ENCODE data around the gene ASB11.

Gene ASB11

GRCh38 chrX:15301924-15302323, 13.5 kb downstream of the ASB11 start:
- no peak for DNase-seq (ENCODE audit: low spot score)
- H3K27ac ChIP-seq (replicated peaks; ENCODE audit: low read length): no peak overlapping the region
- H2BK5ac ChIP-seq (ENCODE audit: low read length): no peak overlapping the region
- no peak overlapping the region for H2AK5ac ChIP-seq (ENCODE audit: low read depth, low read length)
- no peak overlapping the region for H3K9ac ChIP-seq (ENCODE audit: low read depth, low read length, poor library complexity)
- H2BK120ac ChIP-seq (ENCODE audit: low read depth, low read length): no peak overlapping the region
- no peak overlapping the region for H2BK15ac ChIP-seq (ENCODE audit: low read length)
- H3K18ac ChIP-seq (ENCODE audit: low read length): no peak overlapping the region
- H3K27me3 ChIP-seq (ENCODE audit: control insufficient read depth in 3 of 3, insufficient read depth in 3 of 3, low read depth in 1 of 3, low read length in 3 of 3): peaks cover 0 to 29% (median 0%) of the 10 kb centered on the region in 3 experiments
- H3K9me3 ChIP-seq (replicated peaks in 1 of 2; ENCODE audit: control insufficient read depth in 2 of 2, insufficient read depth in 1 of 2, low read depth in 1 of 2, low read length in 2 of 2): no peaks in the 10 kb centered on the region
- H3K36me3 ChIP-seq (replicated peaks in 1 of 2; ENCODE audit: control insufficient read depth in 2 of 2, insufficient read depth in 2 of 2, low read length in 2 of 2): no peaks in the 10 kb centered on the region
- H3K4me2 ChIP-seq (ENCODE audit: insufficient read depth, low read length, poor library complexity, severe bottlenecking): no peak overlapping the region
- no peak overlapping the region for H4K91ac ChIP-seq (ENCODE audit: low read depth, low read length, poor library complexity)
- H3K4ac ChIP-seq (ENCODE audit: low read length): no peak overlapping the region
- no peaks in the 10 kb centered on the region for H3K79me1 ChIP-seq (ENCODE audit: low read depth, low read length)
- H3K4me1 ChIP-seq (ENCODE audit: control insufficient read depth in 2 of 2, insufficient read depth in 1 of 2, low read depth in 1 of 2, low read length in 2 of 2): no peaks in the 10 kb centered on the region
- WGBS, 2 donors (ENCODE audit: extremely low coverage in 2 of 2, insufficient read length in 2 of 2, insufficient replicate concordance in 1 of 2): no CpG with 5 or more reads among the region's 4 CpGs
- peak overlapping the region; percentile 5 for H2AFZ ChIP-seq (ENCODE audit: low read length)
- H3K4me3 ChIP-seq (ENCODE audit: low read length in 2 of 2): no peak overlapping the region
- H3K14ac ChIP-seq (ENCODE audit: low read length): no peak overlapping the region
- no peak overlapping the region for H2BK12ac ChIP-seq (ENCODE audit: low read length)
- no peak overlapping the region for H3K23ac ChIP-seq (ENCODE audit: low read depth, low read length, poor library complexity)
- H4K8ac ChIP-seq (ENCODE audit: low read depth, low read length): no peak overlapping the region

- Histone ChIP-seq H3K18ac (ENCODE audit: low read length) (no peak overlapping the region), H3K14ac (ENCODE audit: low read length) (no peak overlapping the region), H2BK120ac (ENCODE audit: low read depth, low read length) (no peak overlapping the region), H3K27me3 (ENCODE audit: control insufficient read depth in 3 of 3, insufficient read depth in 3 of 3, low read depth in 1 of 3, low read length in 3 of 3) (peaks cover 0 to 24% (median 0%) of the 10 kb centered on the region in 3 experiments), H2AFZ (ENCODE audit: low read length) (no peak overlapping the region), H3K4me2 (ENCODE audit: insufficient read depth, low read length, poor library complexity, severe bottlenecking) (no peak overlapping the region), H3K4ac (ENCODE audit: low read length) (no peak overlapping the region), H3K9me3 (replicated peaks in 1 of 2; ENCODE audit: control insufficient read depth in 2 of 2, insufficient read depth in 1 of 2, low read depth in 1 of 2, low read length in 2 of 2) (no peaks in the 10 kb centered on the region), H2BK15ac (ENCODE audit: low read length) (no peak overlapping the region), H3K4me3 (ENCODE audit: low read length in 2 of 2) (no peak overlapping the region), H3K79me1 (ENCODE audit: low read depth, low read length) (no peaks in the 10 kb centered on the region), H3K9ac (ENCODE audit: low read depth, low read length, poor library complexity) (no peak overlapping the region), H3K23ac (ENCODE audit: low read depth, low read length, poor library complexity) (no peak overlapping the region), H4K8ac (ENCODE audit: low read depth, low read length) (no peak overlapping the region), H3K4me1 (ENCODE audit: control insufficient read depth in 2 of 2, insufficient read depth in 1 of 2, low read depth in 1 of 2, low read length in 2 of 2) (no peaks in the 10 kb centered on the region), H3K27ac (replicated peaks; ENCODE audit: low read length) (no peak overlapping the region), H2AK5ac (ENCODE audit: low read depth, low read length) (no peak overlapping the region), H2BK5ac (ENCODE audit: low read length) (no peak overlapping the region), H2BK12ac (ENCODE audit: low read length) (no peak overlapping the region), H3K36me3 (replicated peaks in 1 of 2; ENCODE audit: control insufficient read depth in 2 of 2, insufficient read depth in 2 of 2, low read length in 2 of 2) (no peaks in the 10 kb centered on the region), H4K91ac (ENCODE audit: low read depth, low read length, poor library complexity) (no peak overlapping the region)
- WGBS, 2 donors (ENCODE audit: extremely low coverage in 2 of 2, insufficient read length in 2 of 2, insufficient replicate concordance in 1 of 2): no CpG with 5 or more reads among the region's 4 CpGs
- DNase-seq (ENCODE audit: low spot score): peak; percentile 0
These were observed 15.2 kb downstream of the ASB11 start for GRCh38 chrX:15299941-15300851.

- Histone ChIP-seq H2AK5ac (ENCODE audit: low read depth, low read length) (no peak overlapping the region), H2BK12ac (ENCODE audit: low read length) (no peak overlapping the region), H3K27ac (replicated peaks; ENCODE audit: low read length) (no peak overlapping the region), H4K8ac (ENCODE audit: low read depth, low read length) (no peak overlapping the region), H4K91ac (ENCODE audit: low read depth, low read length, poor library complexity) (no peak overlapping the region), H3K23ac (ENCODE audit: low read depth, low read length, poor library complexity) (no peak overlapping the region), H3K4ac (ENCODE audit: low read length) (no peak overlapping the region), H2BK5ac (ENCODE audit: low read length) (no peak overlapping the region), H3K14ac (ENCODE audit: low read length) (no peak overlapping the region), H2BK120ac (ENCODE audit: low read depth, low read length) (no peak overlapping the region), H3K4me3 (ENCODE audit: low read length in 2 of 2) (no peak overlapping the region), H3K18ac (ENCODE audit: low read length) (no peak overlapping the region), H3K9ac (ENCODE audit: low read depth, low read length, poor library complexity) (no peak overlapping the region), H3K36me3 (replicated peaks in 1 of 2; ENCODE audit: control insufficient read depth in 2 of 2, insufficient read depth in 2 of 2, low read length in 2 of 2) (no peaks in the 10 kb centered on the region), H2BK15ac (ENCODE audit: low read length) (no peak overlapping the region), H3K4me2 (ENCODE audit: insufficient read depth, low read length, poor library complexity, severe bottlenecking) (no peak overlapping the region), H3K9me3 (replicated peaks in 1 of 2; ENCODE audit: control insufficient read depth in 2 of 2, insufficient read depth in 1 of 2, low read depth in 1 of 2, low read length in 2 of 2) (no peaks in the 10 kb centered on the region), H3K27me3 (ENCODE audit: control insufficient read depth in 3 of 3, insufficient read depth in 3 of 3, low read depth in 1 of 3, low read length in 3 of 3) (peaks cover 0 to 15% (median 0%) of the 10 kb centered on the region in 3 experiments), H2AFZ (ENCODE audit: low read length) (peak overlapping the region; percentile 42), H3K79me1 (ENCODE audit: low read depth, low read length) (no peaks in the 10 kb centered on the region), H3K4me1 (ENCODE audit: control insufficient read depth in 2 of 2, insufficient read depth in 1 of 2, low read depth in 1 of 2, low read length in 2 of 2) (no peaks in the 10 kb centered on the region)
- no CpG with 5 or more reads among the region's 3 CpGs for WGBS, 2 donors (ENCODE audit: extremely low coverage in 2 of 2, insufficient read length in 2 of 2, insufficient replicate concordance in 1 of 2)
- DNase-seq (ENCODE audit: low spot score): no peak
These were observed 16.7 kb downstream of the ASB11 start for GRCh38 chrX:15298780-15299179.

DNA sequence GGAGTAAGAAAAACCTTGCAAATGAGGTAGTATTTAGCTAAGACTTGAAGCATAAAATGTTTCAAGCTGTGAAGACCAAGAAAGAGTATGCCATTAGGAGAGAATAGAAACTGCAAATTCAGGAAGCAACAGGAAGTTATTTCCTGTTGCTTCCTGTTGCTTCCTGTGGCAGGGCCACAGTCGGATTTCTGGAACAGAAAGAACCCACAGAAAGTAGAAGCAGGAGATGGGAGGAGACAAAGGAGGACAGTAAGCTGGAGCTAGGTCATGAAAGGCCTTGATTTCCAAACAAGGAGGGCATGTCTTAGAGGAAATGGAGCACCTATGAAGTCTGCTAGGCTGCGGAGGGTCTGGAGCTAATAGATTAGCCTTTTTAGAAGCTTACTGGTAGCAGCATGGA, 17.2 kb downstream of the ASB11 start:
- Histone ChIP-seq H2BK12ac (ENCODE audit: low read length) (no peak overlapping the region), H2BK120ac (ENCODE audit: low read depth, low read length) (no peak overlapping the region), H3K27ac (replicated peaks; ENCODE audit: low read length) (no peak overlapping the region), H2AK5ac (ENCODE audit: low read depth, low read length) (no peak overlapping the region), H3K36me3 (replicated peaks in 1 of 2; ENCODE audit: control insufficient read depth in 2 of 2, insufficient read depth in 2 of 2, low read length in 2 of 2) (no peaks in the 10 kb centered on the region), H3K23ac (ENCODE audit: low read depth, low read length, poor library complexity) (no peak overlapping the region), H3K4me2 (ENCODE audit: insufficient read depth, low read length, poor library complexity, severe bottlenecking) (no peak overlapping the region), H2AFZ (ENCODE audit: low read length) (peak overlapping the region; percentile 42), H3K18ac (ENCODE audit: low read length) (no peak overlapping the region), H3K27me3 (ENCODE audit: control insufficient read depth in 3 of 3, insufficient read depth in 3 of 3, low read depth in 1 of 3, low read length in 3 of 3) (peaks cover 0 to 10% (median 0%) of the 10 kb centered on the region in 3 experiments), H3K9ac (ENCODE audit: low read depth, low read length, poor library complexity) (no peak overlapping the region), H2BK15ac (ENCODE audit: low read length) (no peak overlapping the region), H3K9me3 (replicated peaks in 1 of 2; ENCODE audit: control insufficient read depth in 2 of 2, insufficient read depth in 1 of 2, low read depth in 1 of 2, low read length in 2 of 2) (no peaks in the 10 kb centered on the region), H3K4me3 (ENCODE audit: low read length in 2 of 2) (no peak overlapping the region), H2BK5ac (ENCODE audit: low read length) (no peak overlapping the region), H3K79me1 (ENCODE audit: low read depth, low read length) (no peaks in the 10 kb centered on the region), H3K14ac (ENCODE audit: low read length) (no peak overlapping the region), H4K8ac (ENCODE audit: low read depth, low read length) (no peak overlapping the region), H4K91ac (ENCODE audit: low read depth, low read length, poor library complexity) (no peak overlapping the region), H3K4ac (ENCODE audit: low read length) (no peak overlapping the region), H3K4me1 (ENCODE audit: control insufficient read depth in 2 of 2, insufficient read depth in 1 of 2, low read depth in 1 of 2, low read length in 2 of 2) (no peaks in the 10 kb centered on the region)
- no CpG with 5 or more reads among the region's 2 CpGs for WGBS, 2 donors (ENCODE audit: extremely low coverage in 2 of 2, insufficient read length in 2 of 2, insufficient replicate concordance in 1 of 2)
- DNase-seq (ENCODE audit: low spot score): no peak

Measured in neuronal stem cell (in vitro differentiated cells).